Neural cell (in vitro differentiated cells): ENCODE data around the gene SDK1.

ENCODE experiments used
- MXI1 ChIP-seq: fragments of 450-650 bp; conservative IDR thresholded peaks from 2 replicates; pipeline ENCODE4 v1.6.1; 2014; ENCODE audit warnings: antibody characterized with exemption, mild to moderate bottlenecking; ENCODE audit not compliant: poor library complexity, severe bottlenecking
- POLR2AphosphoS5 ChIP-seq: IDR thresholded peaks from 2 replicates; pipeline ENCODE4 v1.6.1; 2012
- TAF1 ChIP-seq: IDR thresholded peaks from 2 replicates; pipeline ENCODE4 v1.6.1; 2012; ENCODE audit warnings: low read depth
- TF ChIP-seq, protein P1 (sequence below): fragments of 450-650 bp; IDR thresholded peaks from 2 replicates; pipeline ENCODE4 v1.5.1; 2014; ENCODE audit warnings: antibody characterized with exemption, mild to moderate bottlenecking, moderate library complexity; ENCODE audit not compliant: poor library complexity, severe bottlenecking

DNA sequence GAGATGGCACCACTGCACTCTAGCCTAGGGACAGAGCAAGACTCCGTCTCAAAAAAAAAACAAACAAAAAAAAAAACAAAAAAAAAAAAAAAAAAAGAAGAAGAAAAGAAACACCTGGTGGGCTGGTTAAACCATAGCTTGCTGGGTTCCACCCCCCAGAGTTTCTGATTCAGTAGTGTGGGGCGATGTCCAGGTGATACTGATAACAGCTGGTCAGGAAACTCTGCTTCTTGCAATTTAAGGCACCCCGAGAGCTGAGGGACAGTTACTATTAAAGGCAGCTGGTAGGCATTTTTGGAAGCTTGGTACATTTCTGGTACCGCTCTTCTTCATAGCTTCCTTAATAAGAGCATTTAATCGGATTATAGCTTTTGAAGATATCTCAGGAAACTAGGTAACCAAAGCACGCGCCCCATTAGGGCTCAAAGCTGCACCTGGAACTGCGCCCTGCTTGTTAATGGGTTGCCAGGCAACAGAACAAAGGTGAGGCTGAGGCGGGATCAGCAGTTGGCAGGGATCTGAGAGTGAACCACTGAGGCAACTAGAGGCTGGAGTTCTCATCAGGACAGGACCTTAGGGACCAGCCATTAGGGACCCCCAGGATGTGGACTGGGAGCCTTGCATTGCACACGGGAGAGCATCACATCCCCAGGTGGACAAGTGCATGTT is 6.5 kb upstream of the SDK1 start:
- no peak for TF ChIP-seq POLR2AphosphoS5
- TF ChIP-seq MXI1: no peak
- no peak for TF ChIP-seq TAF1
- TF ChIP-seq, protein P1, sequence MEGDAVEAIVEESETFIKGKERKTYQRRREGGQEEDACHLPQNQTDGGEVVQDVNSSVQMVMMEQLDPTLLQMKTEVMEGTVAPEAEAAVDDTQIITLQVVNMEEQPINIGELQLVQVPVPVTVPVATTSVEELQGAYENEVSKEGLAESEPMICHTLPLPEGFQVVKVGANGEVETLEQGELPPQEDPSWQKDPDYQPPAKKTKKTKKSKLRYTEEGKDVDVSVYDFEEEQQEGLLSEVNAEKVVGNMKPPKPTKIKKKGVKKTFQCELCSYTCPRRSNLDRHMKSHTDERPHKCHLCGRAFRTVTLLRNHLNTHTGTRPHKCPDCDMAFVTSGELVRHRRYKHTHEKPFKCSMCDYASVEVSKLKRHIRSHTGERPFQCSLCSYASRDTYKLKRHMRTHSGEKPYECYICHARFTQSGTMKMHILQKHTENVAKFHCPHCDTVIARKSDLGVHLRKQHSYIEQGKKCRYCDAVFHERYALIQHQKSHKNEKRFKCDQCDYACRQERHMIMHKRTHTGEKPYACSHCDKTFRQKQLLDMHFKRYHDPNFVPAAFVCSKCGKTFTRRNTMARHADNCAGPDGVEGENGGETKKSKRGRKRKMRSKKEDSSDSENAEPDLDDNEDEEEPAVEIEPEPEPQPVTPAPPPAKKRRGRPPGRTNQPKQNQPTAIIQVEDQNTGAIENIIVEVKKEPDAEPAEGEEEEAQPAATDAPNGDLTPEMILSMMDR: no peak
